ENCODE data around the gene TTLL1. TPM values are rescaled to one million over a fixed set of nuclear protein-coding genes. Genes with fewer than 3 reads are reported as not detected.

Gene TTLL1
- total and polyA plus RNA-seq, 2 donors (not counting 1 experiment from before 2014, with no cell fraction given), result 15.7 to 15.8 TPM

DNA sequence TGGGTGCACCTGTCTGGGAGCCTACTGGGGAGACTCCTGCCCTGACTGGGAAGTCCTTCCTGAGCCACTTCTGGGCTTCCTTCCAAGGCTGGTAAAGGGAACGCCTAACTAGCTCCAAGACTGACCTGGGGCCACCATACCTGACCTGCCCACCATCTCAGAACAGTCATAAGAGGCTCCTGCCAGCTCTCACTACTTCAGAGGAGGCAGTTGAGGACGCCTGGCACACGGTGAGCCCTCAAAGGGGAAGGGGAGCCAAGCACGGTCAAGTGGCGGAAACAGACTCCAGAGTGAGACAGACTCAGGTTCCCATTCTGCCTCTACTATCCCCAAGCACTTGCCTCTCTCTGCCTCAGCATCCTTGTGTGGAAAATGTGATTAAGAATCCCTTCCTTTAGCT, 46.4 kb upstream of the TTLL1 start:
- H2AFZ ChIP-seq (ENCODE audit: low read length), result no peak overlapping the region
- no peaks in the 10 kb centered on the region for H3K27me3 ChIP-seq (ENCODE audit: control insufficient read depth, insufficient read depth, low read length)
- DNase-seq (ENCODE audit: low read depth in 2 of 2), result no peak
- no peak overlapping the region for H3K4me2 ChIP-seq (ENCODE audit: extremely low read depth, insufficient read depth, low read length)
- H3K4me3 ChIP-seq (replicated peaks in 1 of 4; ENCODE audit: control extremely low read depth in 1 of 4, insufficient read depth in 1 of 4, low read depth in 3 of 4, low read length in 4 of 4), result no peak overlapping the region
- no peaks in the 10 kb centered on the region for H4K20me1 ChIP-seq (ENCODE audit: control insufficient read depth, extremely low read depth, insufficient read depth, low read length)
- H3K79me2 ChIP-seq (ENCODE audit: control insufficient read depth, insufficient read depth, low read length), result no peaks in the 10 kb centered on the region
- H3K36me3 ChIP-seq (ENCODE audit: control insufficient read depth, insufficient read depth, low read length), result peaks cover 7% of the 10 kb centered on the region
- TF ChIP-seq EZH2 (IDR thresholded peaks at IDR 0.05; ENCODE audit: low read length, missing control alignments), result no peak
- TF ChIP-seq, protein P1, sequence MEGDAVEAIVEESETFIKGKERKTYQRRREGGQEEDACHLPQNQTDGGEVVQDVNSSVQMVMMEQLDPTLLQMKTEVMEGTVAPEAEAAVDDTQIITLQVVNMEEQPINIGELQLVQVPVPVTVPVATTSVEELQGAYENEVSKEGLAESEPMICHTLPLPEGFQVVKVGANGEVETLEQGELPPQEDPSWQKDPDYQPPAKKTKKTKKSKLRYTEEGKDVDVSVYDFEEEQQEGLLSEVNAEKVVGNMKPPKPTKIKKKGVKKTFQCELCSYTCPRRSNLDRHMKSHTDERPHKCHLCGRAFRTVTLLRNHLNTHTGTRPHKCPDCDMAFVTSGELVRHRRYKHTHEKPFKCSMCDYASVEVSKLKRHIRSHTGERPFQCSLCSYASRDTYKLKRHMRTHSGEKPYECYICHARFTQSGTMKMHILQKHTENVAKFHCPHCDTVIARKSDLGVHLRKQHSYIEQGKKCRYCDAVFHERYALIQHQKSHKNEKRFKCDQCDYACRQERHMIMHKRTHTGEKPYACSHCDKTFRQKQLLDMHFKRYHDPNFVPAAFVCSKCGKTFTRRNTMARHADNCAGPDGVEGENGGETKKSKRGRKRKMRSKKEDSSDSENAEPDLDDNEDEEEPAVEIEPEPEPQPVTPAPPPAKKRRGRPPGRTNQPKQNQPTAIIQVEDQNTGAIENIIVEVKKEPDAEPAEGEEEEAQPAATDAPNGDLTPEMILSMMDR (conservative IDR thresholded peaks at IDR 0.05 in 1 of 2, IDR thresholded peaks at IDR 0.05 in 1 of 2; ENCODE audit: low read depth in 1 of 2, low read length in 2 of 2), result no peak
- no peak overlapping the region for H3K9ac ChIP-seq (ENCODE audit: insufficient read depth, low read length)
- H3K4me1 ChIP-seq (ENCODE audit: control insufficient read depth, extremely low read depth, insufficient read depth, low read length), result no peaks in the 10 kb centered on the region
- H3K27ac ChIP-seq (ENCODE audit: insufficient read depth, low read length), result no peak overlapping the region
- H3K9me3 ChIP-seq (ENCODE audit: control insufficient read depth, insufficient read depth, low read depth, low read length), result no peaks in the 10 kb centered on the region

DNA sequence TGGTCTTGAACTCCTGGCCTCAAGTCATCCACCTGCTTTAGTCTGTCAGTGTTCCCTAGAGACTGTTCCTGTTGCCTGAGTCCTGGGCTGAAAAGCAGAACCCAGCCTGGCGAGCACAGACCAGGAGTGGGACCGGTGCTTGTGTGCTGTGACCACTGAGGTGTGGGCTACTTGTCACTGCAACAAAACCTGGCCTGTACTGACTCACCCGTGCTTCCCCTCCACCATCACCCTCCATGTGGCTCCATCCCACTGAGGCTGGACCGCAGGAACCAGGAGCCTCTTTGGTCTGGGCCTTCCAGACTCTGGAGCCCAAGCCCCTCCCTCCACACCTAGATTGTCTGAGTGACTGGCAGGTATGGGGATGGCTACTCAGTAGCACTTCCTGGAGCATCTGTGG, 45.4 kb upstream of the TTLL1 start:
- H2AFZ ChIP-seq (ENCODE audit: low read length), result no peak overlapping the region
- H3K9me3 ChIP-seq (ENCODE audit: control insufficient read depth, insufficient read depth, low read depth, low read length), result no peaks in the 10 kb centered on the region
- H3K4me2 ChIP-seq (ENCODE audit: extremely low read depth, insufficient read depth, low read length), result no peak overlapping the region
- no peak for DNase-seq (ENCODE audit: low read depth in 2 of 2)
- H4K20me1 ChIP-seq (ENCODE audit: control insufficient read depth, extremely low read depth, insufficient read depth, low read length), result no peaks in the 10 kb centered on the region
- peaks cover 7% of the 10 kb centered on the region for H3K36me3 ChIP-seq (ENCODE audit: control insufficient read depth, insufficient read depth, low read length)
- H3K4me3 ChIP-seq (replicated peaks in 1 of 4; ENCODE audit: control extremely low read depth in 1 of 4, insufficient read depth in 1 of 4, low read depth in 3 of 4, low read length in 4 of 4), result no peak overlapping the region
- no peak for TF ChIP-seq EZH2 (IDR thresholded peaks at IDR 0.05; ENCODE audit: low read length, missing control alignments)
- TF ChIP-seq, protein P1 (conservative IDR thresholded peaks at IDR 0.05 in 1 of 2, IDR thresholded peaks at IDR 0.05 in 1 of 2; ENCODE audit: low read depth in 1 of 2, low read length in 2 of 2), result no peak
- H3K79me2 ChIP-seq (ENCODE audit: control insufficient read depth, insufficient read depth, low read length), result no peaks in the 10 kb centered on the region
- H3K4me1 ChIP-seq (ENCODE audit: control insufficient read depth, extremely low read depth, insufficient read depth, low read length), result no peaks in the 10 kb centered on the region
- no peak overlapping the region for H3K27ac ChIP-seq (ENCODE audit: insufficient read depth, low read length)
- no peak overlapping the region for H3K9ac ChIP-seq (ENCODE audit: insufficient read depth, low read length)
- no peaks in the 10 kb centered on the region for H3K27me3 ChIP-seq (ENCODE audit: control insufficient read depth, insufficient read depth, low read length)

DNA sequence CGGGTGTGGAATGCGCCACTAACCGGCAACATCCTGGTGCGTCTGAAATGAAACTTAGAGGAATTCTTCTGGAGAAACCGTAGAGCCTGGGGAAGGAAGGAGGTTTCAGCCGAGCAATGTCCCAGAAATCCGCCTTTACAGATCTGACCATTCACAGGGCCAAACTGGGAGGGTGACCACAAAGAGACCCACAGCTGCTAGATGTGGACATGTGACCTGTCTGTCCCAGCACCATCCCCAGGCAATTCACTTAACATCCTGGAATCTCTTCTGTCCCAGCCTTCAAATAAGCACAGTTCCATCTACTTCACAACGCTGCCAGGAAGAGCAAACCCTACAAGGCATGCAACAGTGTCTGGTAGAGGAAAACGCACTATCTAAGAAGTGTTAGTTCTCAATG, 44.2 kb upstream of the TTLL1 start:
- DNase-seq (ENCODE audit: low read depth in 2 of 2), result no peak
- no peaks in the 10 kb centered on the region for H3K79me2 ChIP-seq (ENCODE audit: control insufficient read depth, insufficient read depth, low read length)

More for the DNA sequence above, 44.2 kb upstream of the TTLL1 start:
- Histone ChIP-seq H3K4me3 (replicated peaks in 1 of 4; ENCODE audit: control extremely low read depth in 1 of 4, insufficient read depth in 1 of 4, low read depth in 3 of 4, low read length in 4 of 4) (no peak overlapping the region), H4K20me1 (ENCODE audit: control insufficient read depth, extremely low read depth, insufficient read depth, low read length) (no peaks in the 10 kb centered on the region), H3K27ac (ENCODE audit: insufficient read depth, low read length) (no peak overlapping the region), H3K9ac (ENCODE audit: insufficient read depth, low read length) (no peak overlapping the region), H2AFZ (ENCODE audit: low read length) (no peak overlapping the region), H3K4me2 (ENCODE audit: extremely low read depth, insufficient read depth, low read length) (no peak overlapping the region), H3K4me1 (ENCODE audit: control insufficient read depth, extremely low read depth, insufficient read depth, low read length) (no peaks in the 10 kb centered on the region), H3K9me3 (ENCODE audit: control insufficient read depth, insufficient read depth, low read depth, low read length) (no peaks in the 10 kb centered on the region), H3K27me3 (ENCODE audit: control insufficient read depth, insufficient read depth, low read length) (no peaks in the 10 kb centered on the region), H3K36me3 (ENCODE audit: control insufficient read depth, insufficient read depth, low read length) (peaks cover 7% of the 10 kb centered on the region)
- TF ChIP-seq, protein P1 (conservative IDR thresholded peaks at IDR 0.05 in 1 of 2, IDR thresholded peaks at IDR 0.05 in 1 of 2; ENCODE audit: low read depth in 1 of 2, low read length in 2 of 2), result no peak
- no peak for TF ChIP-seq EZH2 (IDR thresholded peaks at IDR 0.05; ENCODE audit: low read length, missing control alignments)

All from fibroblast of lung (primary cell).